ENCODE data around the gene INPP4B.

DNA sequence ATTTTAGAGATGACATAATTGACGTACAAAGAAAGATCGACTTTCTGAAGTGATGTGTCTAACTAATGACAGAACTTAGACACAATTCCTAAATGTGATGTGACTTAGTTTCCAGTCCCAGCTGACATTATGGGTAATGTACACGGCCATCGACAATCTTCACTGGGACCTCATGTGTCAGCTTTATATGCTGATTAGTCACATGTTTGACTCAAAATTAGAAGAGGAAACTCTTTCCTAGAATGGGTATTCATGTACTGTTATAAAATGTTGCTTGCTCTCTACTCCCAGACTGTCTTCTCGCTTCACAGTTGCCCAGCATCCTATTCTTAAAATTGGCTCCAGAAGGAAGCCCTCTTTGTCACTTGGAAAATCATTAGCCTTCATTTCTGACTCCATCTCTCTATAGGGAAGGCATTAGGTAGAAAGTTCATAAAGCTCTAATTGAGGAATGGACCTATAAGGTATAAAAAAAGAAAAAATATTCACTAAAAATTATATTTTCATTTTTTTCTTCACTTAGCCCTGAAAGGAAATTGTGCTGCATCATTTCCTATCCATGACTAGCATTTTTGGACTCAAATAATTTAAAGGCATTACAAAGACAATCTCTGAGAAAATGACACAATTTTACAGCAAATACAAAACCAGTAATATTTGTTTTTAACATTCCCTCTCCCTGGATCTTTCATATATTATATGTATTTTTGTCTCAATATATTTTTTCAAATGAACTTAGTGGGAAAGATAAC is 554.6 kb downstream of the INPP4B start:
- TF ChIP-seq GATA2 (CRISPR knock-in tag; IDR thresholded peaks at IDR 0.05) = no peak
- TF ChIP-seq, protein P1, sequence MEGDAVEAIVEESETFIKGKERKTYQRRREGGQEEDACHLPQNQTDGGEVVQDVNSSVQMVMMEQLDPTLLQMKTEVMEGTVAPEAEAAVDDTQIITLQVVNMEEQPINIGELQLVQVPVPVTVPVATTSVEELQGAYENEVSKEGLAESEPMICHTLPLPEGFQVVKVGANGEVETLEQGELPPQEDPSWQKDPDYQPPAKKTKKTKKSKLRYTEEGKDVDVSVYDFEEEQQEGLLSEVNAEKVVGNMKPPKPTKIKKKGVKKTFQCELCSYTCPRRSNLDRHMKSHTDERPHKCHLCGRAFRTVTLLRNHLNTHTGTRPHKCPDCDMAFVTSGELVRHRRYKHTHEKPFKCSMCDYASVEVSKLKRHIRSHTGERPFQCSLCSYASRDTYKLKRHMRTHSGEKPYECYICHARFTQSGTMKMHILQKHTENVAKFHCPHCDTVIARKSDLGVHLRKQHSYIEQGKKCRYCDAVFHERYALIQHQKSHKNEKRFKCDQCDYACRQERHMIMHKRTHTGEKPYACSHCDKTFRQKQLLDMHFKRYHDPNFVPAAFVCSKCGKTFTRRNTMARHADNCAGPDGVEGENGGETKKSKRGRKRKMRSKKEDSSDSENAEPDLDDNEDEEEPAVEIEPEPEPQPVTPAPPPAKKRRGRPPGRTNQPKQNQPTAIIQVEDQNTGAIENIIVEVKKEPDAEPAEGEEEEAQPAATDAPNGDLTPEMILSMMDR (IDR thresholded peaks at IDR 0.05) = no peak
- TF ChIP-seq, protein P2, sequence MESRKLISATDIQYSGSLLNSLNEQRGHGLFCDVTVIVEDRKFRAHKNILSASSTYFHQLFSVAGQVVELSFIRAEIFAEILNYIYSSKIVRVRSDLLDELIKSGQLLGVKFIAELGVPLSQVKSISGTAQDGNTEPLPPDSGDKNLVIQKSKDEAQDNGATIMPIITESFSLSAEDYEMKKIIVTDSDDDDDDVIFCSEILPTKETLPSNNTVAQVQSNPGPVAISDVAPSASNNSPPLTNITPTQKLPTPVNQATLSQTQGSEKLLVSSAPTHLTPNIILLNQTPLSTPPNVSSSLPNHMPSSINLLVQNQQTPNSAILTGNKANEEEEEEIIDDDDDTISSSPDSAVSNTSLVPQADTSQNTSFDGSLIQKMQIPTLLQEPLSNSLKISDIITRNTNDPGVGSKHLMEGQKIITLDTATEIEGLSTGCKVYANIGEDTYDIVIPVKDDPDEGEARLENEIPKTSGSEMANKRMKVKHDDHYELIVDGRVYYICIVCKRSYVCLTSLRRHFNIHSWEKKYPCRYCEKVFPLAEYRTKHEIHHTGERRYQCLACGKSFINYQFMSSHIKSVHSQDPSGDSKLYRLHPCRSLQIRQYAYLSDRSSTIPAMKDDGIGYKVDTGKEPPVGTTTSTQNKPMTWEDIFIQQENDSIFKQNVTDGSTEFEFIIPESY (IDR thresholded peaks at IDR 0.05; ENCODE audit: borderline replicate concordance, low read depth) = no peak
- no peak for TF ChIP-seq RFX5 (IDR thresholded peaks at IDR 0.05; ENCODE audit: low read length)
- no peak for TF ChIP-seq RXRA (IDR thresholded peaks at IDR 0.05; ENCODE audit: borderline replicate concordance, low read depth)
- TF ChIP-seq POLR2AphosphoS5 (IDR thresholded peaks at IDR 0.05; ENCODE audit: low read depth, low read length) = no peak
- no peak for TF ChIP-seq TAF1 (IDR thresholded peaks at IDR 0.05; ENCODE audit: borderline replicate concordance, low read depth, low read length)
- TF ChIP-seq EP300 (IDR thresholded peaks at IDR 0.05; ENCODE audit: borderline replicate concordance in 1 of 2, low read depth in 1 of 2, low read length in 1 of 2) = no peak
- no peak for TF ChIP-seq SMC3 (IDR thresholded peaks at IDR 0.05; ENCODE audit: low read depth, low read length)
- TF ChIP-seq GABPA (IDR thresholded peaks at IDR 0.05; ENCODE audit: low read depth) = no peak
- TF ChIP-seq, protein P3, sequence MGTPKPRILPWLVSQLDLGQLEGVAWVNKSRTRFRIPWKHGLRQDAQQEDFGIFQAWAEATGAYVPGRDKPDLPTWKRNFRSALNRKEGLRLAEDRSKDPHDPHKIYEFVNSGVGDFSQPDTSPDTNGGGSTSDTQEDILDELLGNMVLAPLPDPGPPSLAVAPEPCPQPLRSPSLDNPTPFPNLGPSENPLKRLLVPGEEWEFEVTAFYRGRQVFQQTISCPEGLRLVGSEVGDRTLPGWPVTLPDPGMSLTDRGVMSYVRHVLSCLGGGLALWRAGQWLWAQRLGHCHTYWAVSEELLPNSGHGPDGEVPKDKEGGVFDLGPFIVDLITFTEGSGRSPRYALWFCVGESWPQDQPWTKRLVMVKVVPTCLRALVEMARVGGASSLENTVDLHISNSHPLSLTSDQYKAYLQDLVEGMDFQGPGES (IDR thresholded peaks at IDR 0.05; ENCODE audit: low read depth, low read length) = no peak
